ENCODE results near the gene PTBP2. TPM values are rescaled to one million over a fixed set of nuclear protein-coding genes. Genes with fewer than 3 reads are reported as not detected.

PTBP2 gene
- total RNA-seq, 4 donors from 2014 or later = 35.8 to 87.1 (median 71.7) TPM

- no peak for TF ChIP-seq CTCF (IDR thresholded peaks at IDR 0.05; ENCODE audit: low read depth)
These were observed 118.8 kb downstream of the PTBP2 start for GRCh38 chr1:96840396-96840795.

- no peak for TF ChIP-seq CTCF (IDR thresholded peaks at IDR 0.05; ENCODE audit: low read depth)
These were observed 120.6 kb downstream of the PTBP2 start for GRCh38 chr1:96842215-96842614.

DNA sequence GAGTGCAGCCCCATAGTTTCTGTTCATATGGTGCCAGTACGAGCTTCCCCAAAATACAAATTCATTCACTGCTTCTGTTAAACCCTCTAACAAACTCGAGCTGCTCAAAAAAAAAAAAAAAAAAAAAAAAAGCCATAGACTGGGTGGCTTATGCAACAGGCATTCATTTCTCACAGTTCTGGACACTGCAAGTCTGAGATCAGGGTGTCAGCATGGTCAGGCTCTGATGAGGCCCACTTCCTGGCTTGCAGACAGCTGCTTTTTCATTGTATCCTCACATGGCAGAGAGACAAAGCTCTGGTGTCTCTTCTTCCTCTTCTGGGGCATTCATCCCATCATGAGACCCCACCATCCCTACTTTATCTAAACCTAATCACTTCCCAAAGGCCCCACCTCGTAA lies 121.6 kb downstream of the PTBP2 start:
- no peak for TF ChIP-seq CTCF (IDR thresholded peaks at IDR 0.05; ENCODE audit: low read depth)

- TF ChIP-seq CTCF (IDR thresholded peaks at IDR 0.05; ENCODE audit: low read depth) = no peak
These were observed 122.0 kb downstream of the PTBP2 start for GRCh38 chr1:96843601-96844000.

DNA sequence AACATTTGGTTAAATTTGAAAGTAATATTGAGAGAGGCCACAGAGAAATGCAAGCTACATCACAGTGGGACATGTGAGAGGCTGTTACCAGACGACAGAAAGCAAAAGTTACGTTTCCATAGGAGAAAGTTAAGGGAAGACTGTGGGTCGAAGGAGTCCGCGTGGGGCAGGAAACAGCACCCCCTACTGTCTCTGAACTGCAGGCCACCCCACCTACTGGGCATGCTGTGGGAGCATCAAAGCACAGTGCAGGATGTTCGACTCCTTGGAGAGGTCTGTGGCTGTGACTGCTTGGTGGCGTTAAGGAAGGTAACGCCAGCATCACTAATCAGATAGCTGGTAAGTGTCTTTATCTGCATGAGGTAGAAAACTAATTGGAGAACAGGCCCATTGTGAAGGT lies 123.9 kb downstream of the PTBP2 start:
- no peak for TF ChIP-seq CTCF (IDR thresholded peaks at IDR 0.05; ENCODE audit: low read depth)

GRCh38 chr1:96861836-96862235 lies 140.3 kb downstream of the PTBP2 start:
- TF ChIP-seq CTCF (IDR thresholded peaks at IDR 0.05; ENCODE audit: low read depth) = no peak

- TF ChIP-seq CTCF (IDR thresholded peaks at IDR 0.05; ENCODE audit: low read depth) = no peak
These were observed 141.9 kb downstream of the PTBP2 start for GRCh38 chr1:96863449-96863848.

Measured in subcutaneous adipose tissue (tissue), 4 donors.